Transverse colon (tissue), 4 donors: ENCODE measurements around the gene BAHCC1.

Source experiments
- CTCF ChIP-seq, 5 experiments: fragments of 200-600 bp in 3 of 5; fragments of 450-650 bp in 2 of 5; sonication (generic) in 3 of 5; IDR thresholded peaks; 1 replicate in 2 of 5; 2 replicates in 3 of 5; pipeline ENCODE4 v1.5.1; 2016 to 2017; ENCODE audit warnings: antibody characterized with exemption in 5 of 5, inconsistent platforms in 3 of 5, mild to moderate bottlenecking in 2 of 5, moderate library complexity in 1 of 5
- POLR2A ChIP-seq: fragments of 450-650 bp; IDR thresholded peaks from one replicate; pipeline ENCODE4 v1.6.1; 2016; ENCODE audit warnings: antibody characterized with exemption, mild to moderate bottlenecking, moderate library complexity
- POLR2AphosphoS5 ChIP-seq, 3 donors: sonication (generic); formaldehyde crosslinking; IDR thresholded peaks; one replicate each; pipeline ENCODE4 v1.6.1; 2016; ENCODE audit warnings: antibody characterized with exemption in 3 of 3

GRCh38 chr17:81346908-81347349 is 48.3 kb upstream of the BAHCC1 start:
- no peak for TF ChIP-seq CTCF (IDR thresholded peaks at IDR 0.05)
- TF ChIP-seq POLR2AphosphoS5 (IDR thresholded peaks at IDR 0.05): no peak
- no peak for TF ChIP-seq POLR2A
